PC-3 (cell line): ENCODE data around the gene HMG20A. TPM values are rescaled to one million over a fixed set of nuclear protein-coding genes. Genes with fewer than 3 reads are reported as not detected.

Experiments
- ATAC-seq: fragments of 200-7000 bp; cut with Tn5 transposase; 2 replicates; pipeline ENCODE4 v1.9.1; 2020; ENCODE audit warnings: mild to moderate bottlenecking, moderate library complexity
- BruUV-seq: library from RNA; stranded (reverse); fragments of 400-500 nt; replicated peaks from 2 replicates; lab custom pipeline; 2021; lab: Mats Ljungman, UMichigan
- CTCF ChIA-PET: fragments of 300-600 bp; sonication (Branson Sonifier 250); formaldehyde crosslinking; loops from one replicate; lab custom pipeline; 2022; ENCODE audit warnings: antibody characterized with exemption; lab: Charles Lee
- POLR2A ChIA-PET: fragments of 300-600 bp; sonication (Branson Sonifier 250); formaldehyde crosslinking; loops from one replicate; lab custom pipeline; 2022; ENCODE audit warnings: antibody characterized with exemption; ENCODE audit not compliant: unreplicated experiment; lab: Charles Lee
- DNase-seq: peaks from one replicate; pipeline ENCODE4 v3.0.0-alpha.2; 2015
- H2AFZ ChIP-seq: fragments of 300-600 bp; sonication (generic); 2 replicates; pipeline ENCODE4 v1.6.0; 2016; ENCODE audit warnings: antibody characterized with exemption, low read length
- H3F3A ChIP-seq: fragments of 300-600 bp; sonication (generic); one replicate; pipeline ENCODE4 v1.6.0; 2017; ENCODE audit warnings: antibody characterized with exemption, low read length, control low read depth, mild to moderate bottlenecking; ENCODE audit not compliant: unreplicated experiment
- H3K27ac ChIP-seq: fragments of 300-600 bp; sonication (generic); 2 replicates; pipeline ENCODE4 v1.5.1; 2016; ENCODE audit warnings: mild to moderate bottlenecking, low read length
- H3K27me3 ChIP-seq: fragments of 300-600 bp; sonication (generic); 2 replicates; pipeline ENCODE4 v1.6.1; 2016; ENCODE audit warnings: low read length, mixed read lengths
- H3K36me3 ChIP-seq: fragments of 300-600 bp; sonication (generic); 2 replicates; pipeline ENCODE4 v1.6.1; 2016; ENCODE audit warnings: low read depth, mixed run types, low read length, mixed read lengths
- H3K4me1 ChIP-seq: fragments of 300-600 bp; sonication (generic); 2 replicates; pipeline ENCODE4 v1.5.1; 2016; ENCODE audit warnings: low read length; ENCODE audit not compliant: insufficient read depth
- H3K4me2 ChIP-seq: fragments of 300-600 bp; sonication (generic); 2 replicates; pipeline ENCODE4 v1.6.0; 2016; ENCODE audit warnings: low read length
- H3K4me3 ChIP-seq: fragments of 300-600 bp; sonication (generic); 2 replicates; pipeline ENCODE4 v1.5.1; 2016; ENCODE audit warnings: mild to moderate bottlenecking, low read length, mixed read lengths
- H3K79me2 ChIP-seq: fragments of 300-600 bp; sonication (generic); 2 replicates; pipeline ENCODE4 v1.6.1; 2017; ENCODE audit warnings: low read length, mixed read lengths
- H3K9ac ChIP-seq: fragments of 300-600 bp; sonication (generic); 2 replicates; pipeline ENCODE4 v1.6.0; 2016; ENCODE audit warnings: mild to moderate bottlenecking, low read length
- H3K9me2 ChIP-seq: fragments of 300-600 bp; sonication (generic); replicated peaks from 2 replicates; pipeline ENCODE4 v1.6.1; 2016; ENCODE audit warnings: mixed run types, low read length, mixed read lengths
- H3K9me3 ChIP-seq: fragments of 300-600 bp; sonication (generic); 2 replicates; pipeline ENCODE4 v1.6.1; 2016; ENCODE audit warnings: low read length, mixed read lengths
- H4K20me1 ChIP-seq: fragments of 300-600 bp; sonication (generic); 2 replicates; pipeline ENCODE4 v1.6.1; 2016; ENCODE audit warnings: low read length, mixed read lengths
- EZH2 ChIP-seq: fragments of 300-600 bp; sonication (generic); IDR thresholded peaks from one replicate; pipeline ENCODE4 v1.6.1; 2017; ENCODE audit warnings: antibody characterized with exemption, mild to moderate bottlenecking, low read length; ENCODE audit not compliant: unreplicated experiment
- EZH2phosphoT487 ChIP-seq: fragments of 300-600 bp; sonication (generic); IDR thresholded peaks from 2 replicates; pipeline ENCODE4 v1.6.1; 2018; ENCODE audit warnings: mild to moderate bottlenecking, antibody characterized with exemption, low read length, borderline replicate concordance
- intact Hi-C: fragments of 100-400 bp; cut with micrococcal nuclease; formaldehyde crosslinking; loops from 2 replicates; pipeline ENCODE4 v1.9.0; 2023
- total RNA-seq: library from RNA; depleted of rRNA; stranded (reverse); fragments of >200 nt; gene quantifications from 2 replicates; pipeline ENCODE4 v1.2.3, GENCODE V29; 2014
- TF ChIP-seq, protein P1 (sequence below): fragments of 300-600 bp; sonication (generic); conservative IDR thresholded peaks from 2 replicates; pipeline ENCODE4 v1.5.1; 2017; ENCODE audit warnings: antibody characterized with exemption, low read depth, mild to moderate bottlenecking, low read length

The HMG20A gene
- total RNA-seq, 1 experiment from 2014 or later, result 17.6 TPM

DNA sequence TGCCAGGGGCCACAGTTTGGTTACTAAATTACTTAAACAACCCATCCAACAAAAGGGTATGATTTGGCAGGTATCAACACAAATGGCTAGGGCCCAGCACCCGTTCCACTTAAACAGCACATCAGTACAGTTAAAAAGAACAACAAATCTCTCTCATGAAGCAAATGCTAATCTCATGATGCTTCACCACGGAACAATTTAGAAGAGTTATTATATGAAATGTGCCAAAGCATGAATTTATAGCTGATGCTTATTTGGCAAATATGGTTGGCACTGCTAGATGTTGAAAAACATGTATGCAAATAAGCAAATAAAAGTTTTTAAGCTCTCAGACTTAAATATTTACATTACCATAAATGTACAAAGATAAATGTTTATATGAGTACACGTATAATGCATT is 3.1 kb upstream of the HMG20A start:
- H3K79me2 ChIP-seq, result peaks cover 83% of the 10 kb centered on the region
- H3F3A ChIP-seq, result no peaks in the 10 kb centered on the region
- H3K4me2 ChIP-seq, result peak overlapping the region; percentile 75
- POLR2A ChIA-PET, result interaction anchor here (0.6 kb wide), 1 partner anchor 217 kb away, joined by 3 read pairs; no protein-coding TSS in a partner anchor
- ATAC-seq (no peak), DNase-seq (peak; percentile 22)
- no peaks in the 10 kb centered on the region for H3K27me3 ChIP-seq
- no peak overlapping the region for H3K9ac ChIP-seq
- H3K9me2 ChIP-seq, result no peaks in the 10 kb centered on the region
- peak overlapping the region; percentile 81; the same call in 1 of the 2 replicates for H3K4me3 ChIP-seq
- no TSS peak for BruUV-seq
- TF ChIP-seq, protein P1, sequence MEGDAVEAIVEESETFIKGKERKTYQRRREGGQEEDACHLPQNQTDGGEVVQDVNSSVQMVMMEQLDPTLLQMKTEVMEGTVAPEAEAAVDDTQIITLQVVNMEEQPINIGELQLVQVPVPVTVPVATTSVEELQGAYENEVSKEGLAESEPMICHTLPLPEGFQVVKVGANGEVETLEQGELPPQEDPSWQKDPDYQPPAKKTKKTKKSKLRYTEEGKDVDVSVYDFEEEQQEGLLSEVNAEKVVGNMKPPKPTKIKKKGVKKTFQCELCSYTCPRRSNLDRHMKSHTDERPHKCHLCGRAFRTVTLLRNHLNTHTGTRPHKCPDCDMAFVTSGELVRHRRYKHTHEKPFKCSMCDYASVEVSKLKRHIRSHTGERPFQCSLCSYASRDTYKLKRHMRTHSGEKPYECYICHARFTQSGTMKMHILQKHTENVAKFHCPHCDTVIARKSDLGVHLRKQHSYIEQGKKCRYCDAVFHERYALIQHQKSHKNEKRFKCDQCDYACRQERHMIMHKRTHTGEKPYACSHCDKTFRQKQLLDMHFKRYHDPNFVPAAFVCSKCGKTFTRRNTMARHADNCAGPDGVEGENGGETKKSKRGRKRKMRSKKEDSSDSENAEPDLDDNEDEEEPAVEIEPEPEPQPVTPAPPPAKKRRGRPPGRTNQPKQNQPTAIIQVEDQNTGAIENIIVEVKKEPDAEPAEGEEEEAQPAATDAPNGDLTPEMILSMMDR, result no peak
- TF ChIP-seq EZH2phosphoT487 (no peak), EZH2 (no peak)
- H4K20me1 ChIP-seq, result peaks cover 4% of the 10 kb centered on the region; the same call in 1 of the 2 replicates
- H3K9me3 ChIP-seq, result no peaks in the 10 kb centered on the region
- no peak overlapping the region for H2AFZ ChIP-seq
- intact Hi-C loops, result loop anchor here (2.0 to 10.0 kb wide), 3 partner anchors 103 to 353 kb away; no protein-coding TSS in a partner anchor
- H3K4me1 ChIP-seq, result peaks cover 31% of the 10 kb centered on the region
- no peak overlapping the region for H3K27ac ChIP-seq
- H3K36me3 ChIP-seq, result no peaks in the 10 kb centered on the region
- CTCF ChIA-PET, result no interaction called here

DNA sequence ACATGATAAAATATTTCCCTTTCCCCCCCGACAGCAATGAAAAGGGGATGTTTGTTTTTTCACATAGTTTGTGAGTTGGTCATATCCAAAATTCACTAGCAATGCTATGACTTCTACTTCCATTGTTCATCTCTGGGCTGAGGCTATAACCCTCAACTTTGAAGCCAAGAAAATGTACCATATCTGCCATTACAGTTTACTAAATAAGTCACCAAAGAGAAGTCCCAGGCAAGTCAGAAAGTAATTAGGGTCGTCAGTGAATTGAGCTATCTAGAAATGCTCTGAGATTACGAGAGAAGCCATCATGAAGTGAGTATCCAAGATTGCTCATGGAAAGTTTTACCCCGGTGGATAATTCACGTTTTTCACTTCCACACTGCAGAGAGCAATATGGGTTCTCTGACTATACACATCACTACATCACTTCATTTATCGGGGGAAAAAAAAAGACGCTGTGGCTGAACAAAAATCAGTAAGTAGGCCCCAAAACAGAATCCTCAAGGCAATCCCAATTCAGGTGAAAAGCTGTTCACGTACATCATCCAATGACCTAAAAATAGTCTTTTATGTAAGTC is 2.2 kb upstream of the HMG20A start:
- intact Hi-C loops, result loop anchor here (2.0 to 10.0 kb wide), 3 partner anchors 104 to 354 kb away; no protein-coding TSS in a partner anchor
- BruUV-seq, result no TSS peak
- ChIA-PET CTCF (interaction anchor here (0.7 kb wide), 1 partner anchor 79 kb away, joined by 3 read pairs; no protein-coding TSS in a partner anchor), POLR2A (interaction anchor here (0.6 kb wide), 2 partner anchors 28 to 218 kb away, joined by 3 read pairs; no protein-coding TSS in a partner anchor)
- Histone ChIP-seq H3K27ac (peak overlapping the region; percentile 3; the same call in 1 of the 2 replicates), H3K4me3 (peak overlapping the region; percentile 81), H4K20me1 (no peaks in the 10 kb centered on the region; the same call in 1 of the 2 replicates), H3K36me3 (no peaks in the 10 kb centered on the region), H3K9me2 (no peaks in the 10 kb centered on the region), H3K27me3 (no peaks in the 10 kb centered on the region), H3K4me2 (peak overlapping the region; percentile 75), H3F3A (no peaks in the 10 kb centered on the region), H3K9me3 (no peaks in the 10 kb centered on the region), H3K4me1 (peaks cover 31% of the 10 kb centered on the region), H3K9ac (peak overlapping the region; percentile 66; the same call in 1 of the 2 replicates), H3K79me2 (peaks cover 83% of the 10 kb centered on the region), H2AFZ (peak overlapping the region; percentile 86)
- peak; percentile 72 for DNase-seq
- peak; percentile 14; the same call in 1 of the 2 replicates for ATAC-seq
- TF ChIP-seq EZH2phosphoT487, result no peak

DNA sequence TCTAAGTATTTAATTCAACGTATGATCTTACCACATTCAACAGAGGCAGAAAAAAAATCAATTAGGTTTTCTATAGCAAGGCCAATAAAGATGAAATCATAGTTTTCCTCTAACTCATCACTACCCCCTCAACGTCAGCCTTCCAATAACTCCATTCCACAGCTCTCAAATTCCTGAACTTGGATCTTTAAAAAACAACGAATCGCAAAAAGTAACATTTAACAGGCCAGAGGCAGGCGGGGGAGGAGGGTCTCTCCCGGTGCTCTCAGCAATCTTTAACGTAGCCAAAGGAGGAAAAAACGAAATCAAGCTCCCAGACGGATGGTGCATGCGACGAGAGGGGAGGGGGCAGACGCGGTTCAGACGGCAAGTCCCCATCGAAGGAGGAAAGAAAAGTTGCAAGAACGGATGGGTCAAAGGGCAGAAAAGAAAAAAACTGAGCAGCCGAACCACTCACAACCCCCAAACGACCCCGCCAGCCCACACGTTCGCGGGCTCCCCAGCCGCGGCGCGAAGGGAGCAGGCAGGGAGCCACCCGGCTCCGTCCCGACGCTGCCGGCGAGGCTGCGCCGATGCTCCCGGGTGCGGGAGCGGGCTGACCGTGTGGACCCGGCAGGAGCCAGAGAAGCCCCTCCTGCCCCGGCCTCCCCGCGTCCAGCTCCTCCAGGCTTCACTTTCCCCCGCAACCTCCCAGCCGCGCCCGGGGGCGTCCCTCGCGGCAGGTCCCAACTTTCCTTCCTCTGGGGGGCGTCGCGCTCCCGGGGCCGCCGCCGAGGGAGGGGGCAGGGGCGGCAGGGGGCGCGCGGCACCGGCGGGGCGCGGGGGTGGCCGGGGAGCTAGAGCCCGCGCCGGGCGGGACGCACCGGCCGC is 1.5 kb upstream of the HMG20A start:
- TSS peak; percentile 70 for BruUV-seq
- H2AFZ ChIP-seq, result peak overlapping the region; percentile 86
- peak overlapping the region; percentile 3; the same call in 1 of the 2 replicates for H3K27ac ChIP-seq
- no peaks in the 10 kb centered on the region for H3K36me3 ChIP-seq
- peak overlapping the region; percentile 66 for H3K9ac ChIP-seq
- peak; percentile 19 for DNase-seq
- H3K9me3 ChIP-seq, result no peaks in the 10 kb centered on the region
- H3K4me2 ChIP-seq, result peak overlapping the region; percentile 75
- H3K79me2 ChIP-seq, result peaks cover 85% of the 10 kb centered on the region
- TF ChIP-seq, protein P1, result no peak
- TF ChIP-seq EZH2phosphoT487, result no peak
- TF ChIP-seq EZH2, result no peak
- POLR2A ChIA-PET, result interaction anchor here (0.6 kb wide), 2 partner anchors 27 to 206 kb away, joined by 3 read pairs; no protein-coding TSS in a partner anchor
- intact Hi-C loops, result loop anchor here (2.0 to 10.0 kb wide), 3 partner anchors 104 to 354 kb away; no protein-coding TSS in a partner anchor
- H4K20me1 ChIP-seq, result no peaks in the 10 kb centered on the region; the same call in 1 of the 2 replicates
- peak; percentile 5; the same call in 1 of the 2 replicates for ATAC-seq
- H3K4me1 ChIP-seq, result peaks cover 33% of the 10 kb centered on the region
- CTCF ChIA-PET, result interaction anchor here (0.7 kb wide), 1 partner anchor 78 kb away, joined by 3 read pairs; no protein-coding TSS in a partner anchor
- H3K27me3 ChIP-seq, result no peaks in the 10 kb centered on the region
- peak overlapping the region; percentile 81 for H3K4me3 ChIP-seq
- no peaks in the 10 kb centered on the region for H3K9me2 ChIP-seq
- no peaks in the 10 kb centered on the region for H3F3A ChIP-seq
